ENCODE data around the gene PRDX6. TPM values are rescaled to one million over a fixed set of nuclear protein-coding genes. Genes with fewer than 3 reads are reported as not detected.

PRDX6 gene, protein sequence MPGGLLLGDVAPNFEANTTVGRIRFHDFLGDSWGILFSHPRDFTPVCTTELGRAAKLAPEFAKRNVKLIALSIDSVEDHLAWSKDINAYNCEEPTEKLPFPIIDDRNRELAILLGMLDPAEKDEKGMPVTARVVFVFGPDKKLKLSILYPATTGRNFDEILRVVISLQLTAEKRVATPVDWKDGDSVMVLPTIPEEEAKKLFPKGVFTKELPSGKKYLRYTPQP
- 321 to 342 TPM (median 333 TPM) in 5 replicates for total RNA-seq (2022; extraction: Qiagen RNA extraction)

GRCh38 chr1:173477286-173478093, at the start of gene PRDX6:
TSS of gene PRDX6 (plus strand) at chr1:173477335. CDS start at chr1:173477398, 63 bp downstream.

Other genes with a start within 250 kb of the PRDX6 start
- not detected in 5 replicates for gene SLC9C2, start 125.7 kb downstream of the PRDX6 start, total RNA-seq (2022; extraction: Qiagen RNA extraction)
- gene TEX50, start 158.0 kb downstream of the PRDX6 start, total RNA-seq (2022; extraction: Qiagen RNA extraction), result not detected in 5 replicates
- 0.08 to 0.15 TPM (median 0.10 TPM) in 5 replicates for gene ANKRD45, start 192.5 kb downstream of the PRDX6 start, total RNA-seq (2022; extraction: Qiagen RNA extraction)
- 11.1 to 13.5 TPM (median 12.4 TPM) in 5 replicates for gene KLHL20, start 237.6 kb downstream of the PRDX6 start, total RNA-seq (2022; extraction: Qiagen RNA extraction)